ENCODE data around the gene CLMN. TPM values are rescaled to one million over a fixed set of nuclear protein-coding genes. Genes with fewer than 3 reads are reported as not detected.
A peak's percentile ranks its signal among the peaks of the same experiment; 100 is the strongest.

Gene CLMN
- total and polyA plus RNA-seq, 9 of the 15 experiments (the other 6 are each of a cell fraction or from before 2014, with no cell fraction given) = 0.01 to 0.18 (median 0.07) TPM; not detected in 4

DNA sequence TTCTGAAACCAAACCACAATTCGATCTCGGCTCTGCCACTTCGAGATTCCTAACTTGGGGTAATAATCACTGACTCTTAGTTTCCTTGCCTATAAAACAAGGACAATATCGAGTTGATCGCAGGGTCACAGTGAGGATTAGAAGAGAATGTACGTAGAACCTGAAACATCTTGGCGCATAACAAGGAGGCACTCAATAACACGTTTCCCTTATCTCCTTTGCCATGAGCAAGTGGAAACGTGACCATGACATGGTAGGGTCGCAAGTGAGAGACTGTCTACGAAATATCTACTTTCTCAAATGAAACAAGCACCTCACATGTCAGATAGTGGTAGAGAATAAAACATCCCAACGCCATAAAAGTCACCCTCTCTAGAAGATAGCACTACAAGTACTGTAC, 164.7 kb downstream of the CLMN start (continued):
- TF ChIP-seq, protein P1, sequence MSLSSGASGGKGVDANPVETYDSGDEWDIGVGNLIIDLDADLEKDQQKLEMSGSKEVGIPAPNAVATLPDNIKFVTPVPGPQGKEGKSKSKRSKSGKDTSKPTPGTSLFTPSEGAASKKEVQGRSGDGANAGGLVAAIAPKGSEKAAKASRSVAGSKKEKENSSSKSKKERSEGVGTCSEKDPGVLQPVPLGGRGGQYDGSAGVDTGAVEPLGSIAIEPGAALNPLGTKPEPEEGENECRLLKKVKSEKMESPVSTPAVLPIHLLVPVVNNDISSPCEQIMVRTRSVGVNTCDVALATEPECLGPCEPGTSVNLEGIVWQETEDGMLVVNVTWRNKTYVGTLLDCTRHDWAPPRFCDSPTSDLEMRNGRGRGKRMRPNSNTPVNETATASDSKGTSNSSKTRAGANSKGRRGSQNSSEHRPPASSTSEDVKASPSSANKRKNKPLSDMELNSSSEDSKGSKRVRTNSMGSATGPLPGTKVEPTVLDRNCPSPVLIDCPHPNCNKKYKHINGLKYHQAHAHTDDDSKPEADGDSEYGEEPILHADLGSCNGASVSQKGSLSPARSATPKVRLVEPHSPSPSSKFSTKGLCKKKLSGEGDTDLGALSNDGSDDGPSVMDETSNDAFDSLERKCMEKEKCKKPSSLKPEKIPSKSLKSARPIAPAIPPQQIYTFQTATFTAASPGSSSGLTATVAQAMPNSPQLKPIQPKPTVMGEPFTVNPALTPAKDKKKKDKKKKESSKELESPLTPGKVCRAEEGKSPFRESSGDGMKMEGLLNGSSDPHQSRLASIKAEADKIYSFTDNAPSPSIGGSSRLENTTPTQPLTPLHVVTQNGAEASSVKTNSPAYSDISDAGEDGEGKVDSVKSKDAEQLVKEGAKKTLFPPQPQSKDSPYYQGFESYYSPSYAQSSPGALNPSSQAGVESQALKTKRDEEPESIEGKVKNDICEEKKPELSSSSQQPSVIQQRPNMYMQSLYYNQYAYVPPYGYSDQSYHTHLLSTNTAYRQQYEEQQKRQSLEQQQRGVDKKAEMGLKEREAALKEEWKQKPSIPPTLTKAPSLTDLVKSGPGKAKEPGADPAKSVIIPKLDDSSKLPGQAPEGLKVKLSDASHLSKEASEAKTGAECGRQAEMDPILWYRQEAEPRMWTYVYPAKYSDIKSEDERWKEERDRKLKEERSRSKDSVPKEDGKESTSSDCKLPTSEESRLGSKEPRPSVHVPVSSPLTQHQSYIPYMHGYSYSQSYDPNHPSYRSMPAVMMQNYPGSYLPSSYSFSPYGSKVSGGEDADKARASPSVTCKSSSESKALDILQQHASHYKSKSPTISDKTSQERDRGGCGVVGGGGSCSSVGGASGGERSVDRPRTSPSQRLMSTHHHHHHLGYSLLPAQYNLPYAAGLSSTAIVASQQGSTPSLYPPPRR (CRISPR knock-in tag; IDR thresholded peaks at IDR 0.05; ENCODE audit: borderline replicate concordance) = no peak
- TF ChIP-seq CHD2 (IDR thresholded peaks at IDR 0.05; ENCODE audit: low read depth, low read length) = no peak
- TF ChIP-seq ZBED1 (IDR thresholded peaks at IDR 0.05) = no peak
- TF ChIP-seq COPS2 (conservative IDR thresholded peaks at IDR 0.05) = no peak
- TF ChIP-seq, protein P2, sequence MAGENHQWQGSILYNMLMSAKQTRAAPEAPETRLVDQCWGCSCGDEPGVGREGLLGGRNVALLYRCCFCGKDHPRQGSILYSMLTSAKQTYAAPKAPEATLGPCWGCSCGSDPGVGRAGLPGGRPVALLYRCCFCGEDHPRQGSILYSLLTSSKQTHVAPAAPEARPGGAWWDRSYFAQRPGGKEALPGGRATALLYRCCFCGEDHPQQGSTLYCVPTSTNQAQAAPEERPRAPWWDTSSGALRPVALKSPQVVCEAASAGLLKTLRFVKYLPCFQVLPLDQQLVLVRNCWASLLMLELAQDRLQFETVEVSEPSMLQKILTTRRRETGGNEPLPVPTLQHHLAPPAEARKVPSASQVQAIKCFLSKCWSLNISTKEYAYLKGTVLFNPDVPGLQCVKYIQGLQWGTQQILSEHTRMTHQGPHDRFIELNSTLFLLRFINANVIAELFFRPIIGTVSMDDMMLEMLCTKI (IDR thresholded peaks at IDR 0.05; ENCODE audit: partially characterized antibody) = no peak
- TF ChIP-seq, protein P3, sequence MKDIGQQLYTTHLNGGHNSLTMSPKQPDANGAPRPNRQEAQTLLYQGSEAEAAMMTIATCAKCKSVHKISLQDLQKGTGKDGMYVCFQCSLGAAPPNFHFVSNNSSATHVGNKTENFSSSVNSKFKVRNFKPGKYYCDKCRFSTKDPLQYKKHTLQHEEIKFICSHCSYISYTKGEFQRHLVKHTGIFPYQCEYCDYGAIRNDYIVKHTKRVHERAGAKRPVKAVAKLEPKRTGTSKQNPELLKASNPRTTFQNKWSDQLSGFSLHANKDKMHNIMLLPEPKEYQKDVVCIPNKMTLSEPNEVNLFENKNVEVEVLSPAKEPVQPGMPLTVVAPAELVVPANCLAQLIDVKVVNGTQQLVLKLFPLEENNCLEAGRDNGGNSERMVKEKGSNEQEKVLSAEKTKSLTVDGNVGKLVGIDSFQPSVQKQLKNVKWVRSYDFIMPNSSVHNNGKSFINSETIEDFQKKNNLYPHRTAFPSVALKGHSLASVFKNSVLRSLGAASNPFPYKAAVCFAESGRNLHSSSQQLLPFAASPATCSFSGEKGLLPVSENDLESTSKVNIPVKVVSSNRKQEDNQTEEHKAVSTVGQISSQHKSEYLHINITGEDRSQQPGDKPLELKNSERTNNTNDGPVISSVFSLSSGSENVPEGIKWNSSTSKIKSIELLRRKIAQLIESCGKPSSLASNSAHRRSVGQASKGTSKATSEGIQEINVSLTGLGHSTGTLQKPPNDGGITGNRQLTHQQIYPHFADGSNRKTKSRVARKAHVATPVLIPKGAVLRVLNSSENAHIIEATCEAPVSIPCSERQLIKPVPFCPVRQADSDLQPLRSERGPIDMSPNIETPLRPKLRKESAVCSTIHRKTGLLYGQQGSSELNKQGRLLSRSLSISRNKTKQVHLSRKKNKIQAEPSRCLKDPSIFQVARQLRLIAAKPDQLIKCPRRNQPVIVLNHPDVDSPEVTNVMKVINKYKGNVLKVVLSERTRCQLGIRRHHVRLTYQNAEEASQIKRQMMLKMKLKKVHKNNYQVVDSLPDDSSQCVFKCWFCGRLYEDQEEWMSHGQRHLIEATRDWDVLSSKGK (CRISPR knock-in tag; IDR thresholded peaks at IDR 0.05) = no peak
- no peak for TF ChIP-seq MAFK (IDR thresholded peaks at IDR 0.05; ENCODE audit: low read length)
- TF ChIP-seq ZFP36 (IDR thresholded peaks at IDR 0.05; ENCODE audit: low read depth, low read length, partially characterized antibody) = no peak
- 0 out of 2 replicates have a peak, but pooled peaks have one; percentile 16 for TF ChIP-seq SMARCA4 (IDR thresholded peaks at IDR 0.05)
- TF ChIP-seq L3MBTL2 (IDR thresholded peaks at IDR 0.05) = 0 out of 2 replicates have a peak, but pooled peaks have one; percentile 12
- TF ChIP-seq MYNN (IDR thresholded peaks at IDR 0.05) = no peak
- TF ChIP-seq MYNN (CRISPR knock-in tag; IDR thresholded peaks at IDR 0.05) = no peak
- TF ChIP-seq MYBL2 (IDR thresholded peaks at IDR 0.05; ENCODE audit: low read depth) = no peak
- no peak for TF ChIP-seq MYBL2 (CRISPR knock-in tag; IDR thresholded peaks at IDR 0.05; ENCODE audit: borderline replicate concordance)
- TF ChIP-seq E2F3 (CRISPR knock-in tag; IDR thresholded peaks at IDR 0.05) = no peak
- 0 out of 2 replicates have a peak, but pooled peaks have one; percentile 35 for TF ChIP-seq SOX6 (IDR thresholded peaks at IDR 0.05)
- no peak for TF ChIP-seq ZNF830 (CRISPR knock-in tag; IDR thresholded peaks at IDR 0.05)
- TF ChIP-seq BHLHE40 (IDR thresholded peaks at IDR 0.05; ENCODE audit: low read length) = peak; percentile 93
- no peak for TF ChIP-seq ZC3H11A (IDR thresholded peaks at IDR 0.05; ENCODE audit: low read depth, low read length)
- TF ChIP-seq XRCC4 (IDR thresholded peaks at IDR 0.05; ENCODE audit: extremely low read depth, insufficient read depth, insufficient read length) = no peak
- no peak for TF ChIP-seq ATF1 (CRISPR knock-in tag; IDR thresholded peaks at IDR 0.05)
- no peak for TF ChIP-seq ATF1 (tag; IDR thresholded peaks at IDR 0.05)
- TF ChIP-seq CXXC5 (CRISPR knock-in tag; IDR thresholded peaks at IDR 0.05) = peak; percentile 33; the same call in 1 of the 2 replicates

All from K562 (cell line).